ENCODE measurements around the gene FGD2.
"Not testable (repeated sequence)": the region's sequence is repeated elsewhere in the genome, so short reads cannot be mapped to it uniquely, and the experiment has no call there.

The FGD2 gene

DNA sequence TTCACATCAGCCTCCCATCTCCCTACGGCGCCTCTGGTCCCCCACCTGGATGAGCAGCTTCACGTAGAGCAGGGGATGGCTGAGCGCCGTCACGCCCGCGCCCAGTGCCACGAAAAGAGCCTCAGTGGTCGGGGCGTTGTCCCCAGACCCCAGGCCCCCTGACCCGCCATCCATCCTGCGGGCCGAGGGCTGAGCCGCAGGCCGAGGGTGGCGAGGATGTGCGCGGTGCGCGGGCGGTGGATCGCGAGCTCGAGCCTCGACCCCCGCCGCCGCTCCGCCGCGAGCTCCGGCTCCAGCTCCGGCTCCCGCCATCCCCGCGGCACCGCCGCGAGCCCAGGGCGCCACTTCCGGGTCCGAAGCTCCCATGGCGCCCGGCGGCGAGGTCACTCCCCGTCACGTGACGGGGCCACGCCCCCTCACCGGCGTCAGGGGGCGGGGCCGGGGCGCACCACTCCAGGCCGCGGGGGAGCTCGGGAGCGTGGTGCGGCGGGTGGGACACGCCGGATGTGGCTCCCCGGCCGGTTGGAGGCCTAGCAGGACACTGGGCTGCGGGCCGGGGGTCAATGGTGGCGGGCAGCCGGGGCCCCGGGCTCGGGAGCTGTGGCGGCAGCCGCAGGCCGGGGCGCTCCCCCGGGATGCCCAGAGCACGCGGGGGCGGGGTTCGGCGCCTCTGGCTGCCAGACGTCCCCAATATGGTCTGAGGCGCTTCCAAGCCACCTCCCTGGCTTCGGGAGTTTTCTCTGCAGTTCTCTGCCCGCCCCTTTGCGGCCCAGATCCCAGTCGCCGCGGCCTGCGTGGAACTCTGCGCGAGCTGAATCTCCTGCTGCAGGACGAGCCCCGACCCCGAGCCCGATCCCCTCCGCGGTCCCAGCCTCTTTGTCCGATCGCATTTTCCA is 19.4 kb upstream of the FGD2 start, which contains the start of gene MTCH1:
Gene MTCH1 (minus strand): TSS at position 389 of the 896 bp plus-strand sequence. CDS start 23 bp downstream, at position 366.
- intact Hi-C loops (cut with DNase I): loop anchor here (1.0 to 10.0 kb wide), 2 partner anchors 186 to 221 kb away; no protein-coding TSS in a partner anchor
- DNase-seq: peak; percentile 84 to 99 (median 89)

DNA sequence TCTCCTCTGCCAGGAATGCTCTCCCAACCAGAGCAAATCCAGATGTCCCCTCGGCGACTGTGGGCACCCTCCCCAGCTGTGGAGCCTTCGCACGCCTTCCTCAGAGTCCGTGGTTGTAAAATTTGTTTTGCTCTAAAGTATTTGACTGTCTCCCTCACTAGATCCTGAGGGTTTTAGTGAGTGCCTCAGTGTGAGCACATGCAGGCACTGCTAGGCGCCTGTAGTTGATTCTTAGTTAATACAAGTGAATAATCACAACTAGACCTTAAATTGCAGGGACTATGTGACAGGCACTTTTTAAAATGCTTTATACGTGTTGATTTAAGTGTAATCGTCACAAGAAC is 18.8 kb upstream of the FGD2 start:
- intact Hi-C loops (cut with DNase I): loop anchor here (1.0 to 10.0 kb wide), 2 partner anchors 186 to 222 kb away; no protein-coding TSS in a partner anchor
- DNase-seq: no peak

DNA sequence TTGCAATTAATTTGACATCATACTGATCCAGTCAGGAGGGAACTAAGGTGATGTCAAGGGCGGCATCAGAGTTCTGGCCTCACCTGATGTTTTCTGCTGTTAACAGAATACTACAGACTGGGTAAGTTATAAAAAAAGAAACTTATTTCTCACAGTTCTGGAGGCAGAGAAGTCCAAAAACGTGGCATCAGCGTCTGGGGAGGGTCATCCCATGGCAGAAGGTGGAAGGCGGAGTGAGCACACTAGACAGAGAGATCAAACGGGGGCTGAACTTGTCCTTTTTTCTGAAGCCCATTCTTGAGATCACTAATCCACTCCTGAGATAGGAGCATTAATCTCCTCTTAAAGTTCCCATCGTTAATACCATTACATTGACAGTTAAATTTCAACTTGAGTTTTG is 16.2 kb upstream of the FGD2 start:
- intact Hi-C loops (cut with DNase I): loop anchor here (10.0 kb wide), 1 partner anchor 224 kb away; no protein-coding TSS in a partner anchor
- DNase-seq: peak in 3 of 10 donors; percentile 3 to 24 (median 8)

DNA sequence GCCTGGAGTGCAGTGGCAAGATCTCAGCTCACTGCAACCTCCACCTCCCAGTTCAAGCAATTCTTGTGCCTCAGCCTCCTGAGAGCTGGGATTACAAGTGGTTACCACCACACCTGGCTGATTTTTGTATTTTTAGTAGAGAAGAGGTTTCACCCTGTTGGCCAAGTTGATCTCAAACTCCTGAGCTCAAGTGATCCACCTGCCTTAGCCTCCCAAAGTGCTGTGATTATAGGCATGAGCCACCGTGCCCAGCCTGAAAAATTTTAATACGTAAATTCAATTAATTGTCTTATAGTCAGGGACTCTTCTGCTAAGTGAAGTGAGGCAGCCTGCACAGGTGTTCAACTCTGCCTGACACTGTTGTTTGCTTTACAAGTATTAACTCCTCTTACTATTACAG is 15.1 kb upstream of the FGD2 start:
- intact Hi-C loops (cut with DNase I): not testable (repeated sequence)
- peak in 1 of 10 donors; percentile 7 for DNase-seq

DNA sequence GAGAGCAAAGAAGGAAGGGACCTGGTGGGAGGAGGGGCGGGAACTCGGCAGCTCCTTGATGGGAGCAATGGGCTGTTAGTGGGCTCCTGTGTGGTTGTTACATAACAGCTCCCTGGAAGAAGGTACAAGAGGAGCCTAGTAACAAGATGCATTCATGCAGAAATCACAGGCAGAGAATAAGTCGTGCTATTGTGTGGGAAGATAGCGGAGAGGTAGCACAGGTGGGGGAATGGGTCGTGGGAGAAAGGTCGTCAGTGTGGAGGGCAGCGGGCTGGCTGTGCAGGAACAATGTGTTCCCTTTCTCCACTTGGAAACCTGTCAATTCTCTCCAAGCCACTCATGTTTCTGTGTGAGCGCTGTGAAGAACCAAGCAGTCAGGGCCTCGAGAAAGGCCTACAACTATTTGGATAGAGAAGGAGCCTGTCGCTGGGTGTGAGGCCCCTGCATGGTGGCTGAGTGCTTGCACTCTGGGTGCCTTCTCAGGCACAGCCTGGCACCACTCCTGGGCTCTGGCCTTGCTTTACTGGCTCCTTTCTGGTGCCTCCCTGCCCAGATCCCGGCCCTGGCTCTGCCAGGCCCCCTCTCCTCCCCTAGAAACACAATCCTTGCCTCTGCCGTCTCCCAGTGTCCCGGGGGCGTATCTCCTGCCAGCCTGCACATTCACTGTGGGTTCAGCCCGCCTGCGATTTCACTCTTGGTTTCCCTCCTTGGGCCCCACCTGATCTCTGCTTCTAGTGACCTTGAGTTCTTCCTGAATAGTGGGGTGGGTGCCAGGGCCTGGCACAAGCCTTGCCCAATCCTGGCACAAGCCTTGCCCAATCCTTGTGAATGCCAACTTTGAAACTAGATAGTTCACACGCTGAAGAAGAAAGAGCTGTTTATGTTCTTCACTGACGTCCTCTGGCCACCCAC is 7.4 kb upstream of the FGD2 start:
- DNase-seq: peak in 8 of 10 donors; percentile 39 to 89 (median 55)
- intact Hi-C loops (cut with DNase I): no loop called here

DNA sequence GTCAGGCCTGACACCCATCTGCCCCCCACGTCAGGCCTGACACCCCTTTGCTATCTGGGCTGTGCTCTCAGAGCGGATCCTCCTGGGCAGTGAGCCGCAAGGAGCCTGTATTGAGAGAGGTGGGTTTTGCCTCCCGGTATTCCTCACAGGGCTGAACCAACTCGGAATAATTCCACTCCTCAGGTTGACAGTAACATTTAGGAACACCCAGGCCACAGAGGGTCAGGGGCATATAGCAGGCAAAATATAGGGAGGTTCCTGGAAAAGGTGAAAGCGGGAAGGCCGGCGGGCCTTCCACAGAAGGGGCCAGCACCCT is 6.8 kb upstream of the FGD2 start:
- intact Hi-C loops (cut with DNase I): no loop called here
- DNase-seq: peak in 1 of 10 donors; percentile 81

DNA sequence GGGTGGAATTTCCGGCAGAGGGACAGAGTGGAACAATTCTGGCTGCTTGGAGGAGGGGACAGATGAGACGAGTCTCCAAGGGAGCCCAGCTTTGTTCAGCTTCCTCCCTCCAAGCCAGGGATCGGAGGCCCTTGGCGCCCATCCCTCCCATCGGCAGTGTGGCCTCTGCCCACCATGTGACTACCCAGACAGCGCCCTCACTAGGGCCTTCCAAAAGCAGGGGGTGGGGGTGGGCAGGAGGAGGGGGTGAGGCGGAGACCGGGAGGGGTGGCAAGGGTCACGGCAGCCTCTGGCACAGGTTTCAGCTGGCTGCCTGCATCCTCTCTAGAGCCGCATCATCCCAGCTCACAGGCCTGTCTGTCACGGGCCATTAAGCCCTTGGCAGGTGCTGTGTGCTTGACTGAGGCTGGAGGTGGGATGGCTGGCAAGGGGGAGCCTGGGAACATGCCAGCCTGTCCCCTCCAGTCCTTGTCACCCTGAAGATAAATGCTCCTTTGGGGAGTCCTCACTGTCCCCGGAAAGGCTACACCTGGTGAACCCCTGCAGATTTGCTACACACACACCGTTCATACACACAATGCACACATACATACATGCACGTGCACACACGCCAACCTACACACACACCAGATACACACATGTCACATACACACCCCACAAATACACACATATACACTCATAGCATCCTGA is 6.2 kb upstream of the FGD2 start:
- intact Hi-C loops (cut with DNase I): no loop called here

DNA sequence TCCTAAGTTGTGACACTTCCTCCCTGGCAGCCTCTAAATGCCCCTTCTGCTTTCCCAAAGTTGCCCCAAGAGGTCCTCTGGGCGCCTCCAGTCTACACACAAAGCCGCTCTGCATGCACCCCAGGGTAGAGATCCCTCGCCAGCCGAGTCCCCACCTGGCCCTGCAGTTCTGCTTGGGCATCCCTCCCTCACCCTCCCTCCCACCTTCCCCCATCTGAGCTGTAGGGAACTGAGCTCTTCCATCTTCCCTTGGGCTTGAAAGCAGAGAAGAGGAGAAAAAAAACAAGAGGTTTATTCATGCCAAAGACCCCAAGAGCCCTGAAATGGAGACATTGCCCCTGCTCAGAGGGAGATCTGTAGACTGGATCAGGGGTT is 5.7 kb upstream of the FGD2 start:
- intact Hi-C loops (cut with DNase I): no loop called here
- DNase-seq: peak in 1 of 10 donors; percentile 11

More for the DNA sequence above, 6.2 kb upstream of the FGD2 start:
- peak in 3 of 10 donors; percentile 37 to 83 (median 50) for DNase-seq

DNA sequence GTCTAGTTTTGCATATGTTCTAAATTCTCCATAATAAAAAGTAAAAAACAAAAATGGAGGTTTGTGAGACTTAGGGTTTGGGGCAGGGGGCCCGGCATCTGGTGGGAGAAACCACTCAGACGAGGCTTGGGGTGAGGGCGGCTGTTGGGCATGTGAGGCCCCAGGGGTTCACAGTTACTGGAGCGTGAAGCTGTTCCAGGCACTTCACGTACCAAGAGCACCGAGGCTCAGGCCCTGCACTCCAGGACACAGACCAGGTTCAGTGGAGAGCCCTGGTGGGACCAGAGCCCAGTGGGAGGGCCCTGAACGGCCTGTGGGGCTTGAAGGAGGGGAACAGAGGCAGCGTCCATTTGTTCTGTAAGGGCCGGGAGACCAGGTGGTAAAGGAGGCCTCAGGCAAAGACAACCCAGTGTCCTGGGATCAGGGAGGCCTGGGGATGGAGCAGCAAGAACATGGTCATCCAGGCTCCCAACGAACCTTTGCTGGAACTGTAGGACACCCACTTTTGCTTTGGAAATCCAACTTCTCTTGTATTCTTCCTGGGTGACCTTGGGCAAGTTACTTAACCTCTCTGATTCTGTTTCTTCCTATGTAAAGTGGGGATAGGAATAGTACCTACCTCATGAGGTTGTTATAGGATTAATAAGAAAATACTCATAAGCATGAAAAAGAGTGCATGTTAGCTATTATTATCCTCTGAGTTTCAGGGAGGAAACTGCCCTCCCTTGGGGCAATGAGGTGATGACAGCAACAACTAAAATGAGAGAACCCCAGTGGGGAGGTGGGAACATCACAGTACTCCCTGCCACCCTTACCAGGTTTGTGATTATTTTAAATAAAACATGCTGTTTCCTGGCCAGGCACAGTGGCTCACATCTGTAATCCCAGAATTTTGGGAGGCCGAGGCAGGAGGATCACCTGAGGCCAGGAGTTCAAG is 1.1 kb upstream of the FGD2 start:
- peak in 3 of 10 donors; percentile 54 to 66 (median 56) for DNase-seq
- intact Hi-C loops (cut with DNase I): no loop called here

DNA sequence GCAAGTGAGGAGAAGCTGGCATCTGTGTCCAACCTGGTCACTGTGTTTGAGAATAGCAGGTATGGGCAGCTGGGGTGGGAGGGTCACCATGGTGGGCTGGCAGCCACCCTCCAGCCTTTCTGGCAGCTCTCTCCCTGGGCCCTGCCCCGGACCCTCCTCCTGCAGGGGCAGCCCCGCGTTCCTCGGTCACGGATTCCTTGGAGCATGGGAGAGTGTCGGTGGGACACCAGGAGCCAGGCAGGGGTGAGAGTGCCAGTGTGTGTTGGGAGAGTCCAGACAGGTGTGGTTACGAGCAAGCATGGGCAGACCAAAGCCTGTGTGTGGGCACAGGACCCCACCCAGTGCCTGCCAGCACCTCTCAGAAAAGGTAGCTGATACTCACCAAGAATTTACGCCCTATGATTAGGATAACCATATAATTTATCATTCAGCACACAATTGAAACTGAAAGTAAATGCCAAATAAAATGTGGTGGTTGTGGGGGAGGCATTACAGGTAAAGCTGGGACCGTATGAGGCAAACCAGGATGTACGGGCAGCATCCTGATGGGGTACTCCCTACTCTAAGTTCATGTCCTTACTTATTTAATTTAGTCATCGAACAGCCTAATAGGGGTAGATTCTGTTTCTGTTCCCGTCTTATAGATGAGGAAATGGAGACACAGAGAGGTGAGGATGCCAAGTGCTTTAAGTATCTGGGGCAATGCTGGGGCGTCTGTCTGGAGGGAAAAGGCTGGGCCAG is 542 bp downstream of the FGD2 start:
- peak in 2 of 10 donors; percentile 51 to 75 for DNase-seq
- intact Hi-C loops (cut with DNase I): no loop called here

DNA sequence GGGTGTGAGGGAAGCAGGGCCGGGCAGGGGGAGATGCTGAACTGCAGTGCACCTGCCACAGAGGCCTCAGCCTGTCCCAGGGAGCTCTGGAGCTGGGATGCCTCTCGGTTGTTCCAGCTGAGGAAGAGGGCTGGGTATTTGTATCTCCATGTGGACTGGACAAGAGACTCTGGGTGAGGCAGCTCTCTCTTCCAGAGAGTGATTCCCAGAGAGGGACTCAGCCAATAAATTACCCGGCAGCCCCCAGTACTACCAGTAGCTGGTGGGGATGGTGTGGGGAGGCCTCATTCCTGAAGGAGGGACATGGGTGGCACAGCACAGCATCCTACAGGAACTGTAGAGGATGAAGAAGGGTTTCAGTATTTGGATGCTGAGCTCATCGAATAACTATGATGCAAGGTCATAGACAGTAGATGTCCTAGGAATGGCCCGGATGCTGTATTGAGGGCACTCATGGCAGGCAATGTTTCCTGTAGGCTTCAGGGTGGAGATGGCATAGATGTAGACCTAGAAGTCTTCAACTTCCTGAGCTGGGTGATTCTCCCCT is 1.4 kb downstream of the FGD2 start:
- intact Hi-C loops (cut with DNase I): no loop called here

DNA sequence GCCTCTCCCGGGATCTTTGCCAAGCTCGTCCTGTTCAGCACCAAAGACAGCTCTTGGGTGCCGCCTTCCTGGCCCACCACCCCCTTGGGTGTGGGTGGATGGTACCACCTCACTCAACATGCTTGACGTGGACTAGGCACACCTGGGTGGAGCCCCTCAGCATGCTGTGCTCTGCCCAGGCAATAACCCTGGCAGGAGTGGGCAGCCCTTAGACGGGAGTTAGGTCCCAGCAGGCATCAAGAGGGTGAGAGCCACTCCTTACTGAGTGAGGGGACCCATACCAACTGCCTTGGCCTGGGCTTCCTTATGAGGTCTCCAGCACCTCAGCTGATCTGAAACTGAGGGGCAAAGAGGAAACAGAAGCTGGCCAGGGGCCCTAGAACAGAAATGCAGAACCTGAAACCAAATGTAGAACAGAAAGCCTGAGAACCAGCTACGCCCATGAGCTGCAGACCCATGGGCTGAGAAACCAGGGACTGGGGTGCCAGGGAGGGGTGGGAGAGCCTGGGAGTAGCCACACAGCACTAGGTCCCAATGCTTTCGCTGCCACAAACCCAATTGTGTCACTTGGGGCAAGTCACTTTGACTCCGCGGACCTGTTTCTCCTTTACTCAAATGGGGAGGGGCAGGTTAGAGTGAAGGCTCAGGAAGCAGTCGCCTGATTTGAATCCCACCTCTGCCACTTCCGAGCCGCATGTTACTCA is 2.0 kb downstream of the FGD2 start:
- DNase-seq: peak in 3 of 10 donors; percentile 45 to 72 (median 59)
- intact Hi-C loops (cut with DNase I): no loop called here

More for the DNA sequence above, 1.4 kb downstream of the FGD2 start:
- DNase-seq: peak in 2 of 10 donors; percentile 22 to 52

DNA sequence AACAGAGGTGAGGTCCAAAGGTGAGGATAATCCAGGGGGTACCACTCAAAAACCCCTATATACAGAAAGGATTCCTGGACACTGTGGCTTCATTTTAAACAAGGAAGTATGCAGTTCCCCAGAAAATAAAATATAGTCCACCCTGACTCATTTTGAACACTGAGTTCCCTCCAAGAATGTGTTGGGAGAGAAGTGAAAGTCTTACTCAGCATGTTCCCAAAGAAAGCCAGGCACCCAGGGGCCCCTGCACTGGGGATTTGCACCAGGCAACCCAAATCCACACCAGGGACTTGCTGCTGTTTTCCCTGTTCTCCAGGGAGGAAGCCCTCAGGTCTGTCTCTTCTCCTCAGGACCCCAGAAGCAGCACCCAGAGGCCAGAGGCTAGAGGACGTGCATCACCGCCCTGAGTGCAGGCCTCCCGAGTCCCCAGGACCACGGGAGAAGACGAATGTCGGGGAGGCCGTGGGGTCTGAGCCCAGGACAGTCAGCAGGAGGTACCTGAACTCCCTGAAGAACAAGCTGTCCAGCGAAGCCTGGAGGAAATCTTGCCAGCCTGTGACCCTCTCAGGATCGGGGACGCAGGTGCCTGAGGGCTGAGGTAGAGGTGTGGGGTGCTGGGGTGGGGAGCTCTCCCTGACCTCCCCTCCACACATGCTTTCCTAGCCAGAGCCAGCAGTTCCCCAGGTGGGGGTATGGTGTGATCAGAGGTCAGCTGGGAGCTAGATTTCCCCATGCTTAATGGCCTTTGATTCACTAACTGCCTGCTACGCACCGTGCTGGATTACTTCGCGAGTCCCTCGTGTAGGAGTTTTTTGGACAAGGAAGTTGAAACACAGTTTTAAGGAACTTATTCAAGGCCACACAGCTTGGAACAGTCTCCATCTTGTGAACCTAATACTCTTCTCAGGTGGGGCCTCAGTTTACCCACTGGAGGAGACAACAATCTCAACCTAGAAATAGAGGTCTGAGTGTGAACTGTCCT is 3.3 kb downstream of the FGD2 start:
- intact Hi-C loops (cut with DNase I): no loop called here
- DNase-seq: peak in 2 of 10 donors; percentile 57 to 74

DNA sequence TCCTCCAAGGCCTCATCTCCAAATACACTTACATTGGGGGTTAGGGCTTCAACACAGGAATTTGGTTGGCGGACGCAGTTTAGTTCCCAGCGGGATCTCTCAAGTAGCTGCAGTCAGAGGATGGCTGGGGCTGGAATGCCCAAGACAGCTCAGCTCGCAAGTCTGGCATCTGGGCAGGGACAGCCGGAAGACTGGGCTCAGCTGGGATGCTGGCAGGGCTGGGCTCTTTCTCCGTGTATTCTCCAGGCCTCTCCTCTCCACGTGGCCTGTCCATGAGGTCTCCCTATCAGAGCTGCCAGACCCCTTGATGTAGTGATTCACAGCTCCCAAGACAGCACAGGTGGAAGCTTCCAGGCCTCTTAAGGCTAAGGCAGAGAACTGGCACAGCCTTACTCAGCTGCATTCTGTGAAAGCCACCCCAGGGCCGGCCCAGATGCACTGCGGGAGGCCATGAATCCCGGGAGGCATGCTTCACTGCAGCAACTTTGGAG is 5.0 kb downstream of the FGD2 start:
- DNase-seq: peak in 2 of 10 donors; percentile 59 to 73
- intact Hi-C loops (cut with DNase I): no loop called here

DNA sequence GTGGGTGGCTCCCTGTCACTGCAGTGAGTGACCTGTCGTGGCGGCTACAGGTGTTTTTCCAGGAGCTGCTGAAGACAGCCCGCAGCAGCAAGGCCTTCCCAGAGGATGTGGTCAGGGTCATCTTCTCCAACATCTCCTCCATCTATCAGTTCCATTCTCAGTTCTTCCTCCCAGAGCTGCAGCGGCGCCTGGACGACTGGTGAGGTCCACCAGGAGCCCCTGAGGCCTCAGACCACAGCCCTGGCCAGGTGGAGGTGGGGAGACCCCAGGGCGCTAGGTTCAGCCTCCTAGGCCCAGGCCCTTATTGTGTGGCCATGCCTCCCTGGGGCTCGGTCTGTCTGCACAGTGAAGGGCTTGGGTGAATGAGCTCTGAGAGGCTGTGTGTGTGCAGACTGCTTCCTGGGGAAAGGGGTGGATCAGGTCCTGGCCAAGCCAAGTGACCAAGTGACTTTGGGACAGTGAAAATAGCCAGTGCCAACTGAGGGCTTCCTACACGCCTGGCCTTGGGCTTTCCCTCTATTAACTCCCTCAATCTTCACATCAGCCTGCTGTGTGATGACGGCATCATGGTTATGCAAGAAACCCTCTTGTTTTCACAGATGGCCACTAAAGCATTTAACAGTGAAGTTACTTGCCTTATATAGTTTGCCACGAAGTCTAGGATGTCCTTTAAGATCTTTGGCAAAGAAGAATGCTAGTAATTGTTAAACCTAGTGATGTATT is 6.4 kb downstream of the FGD2 start:
- intact Hi-C loops (cut with DNase I): no loop called here
- peak in 2 of 10 donors; percentile 34 to 52 for DNase-seq
